Mucosa of rectum (tissue), 2 donors: ENCODE data around the gene FANCI.

Experiments
- H3K27ac ChIP-seq, 2 donors: one replicate each; pipeline ENCODE4 v1.7.0; 2013; ENCODE audit warnings: inconsistent platforms in 2 of 2, low read depth in 2 of 2, low read length in 2 of 2
- H3K27me3 ChIP-seq, 2 donors: one replicate each; pipeline ENCODE4 v1.7.0; 2013; ENCODE audit warnings: low read length in 2 of 2; ENCODE audit not compliant: control insufficient read depth in 2 of 2, insufficient read depth in 2 of 2
- H3K36me3 ChIP-seq, 2 donors: one replicate each; pipeline ENCODE4 v1.7.0; 2013; ENCODE audit warnings: low read length in 2 of 2; ENCODE audit not compliant: control insufficient read depth in 2 of 2, insufficient read depth in 2 of 2
- H3K4me1 ChIP-seq, 2 donors: one replicate each; pipeline ENCODE4 v1.7.0; 2013; ENCODE audit warnings: low read length in 2 of 2, mild to moderate bottlenecking in 1 of 2; ENCODE audit not compliant: control insufficient read depth in 2 of 2, insufficient read depth in 2 of 2
- H3K4me3 ChIP-seq, 2 donors: one replicate each; pipeline ENCODE4 v1.7.0; 2013; ENCODE audit warnings: low read length in 2 of 2
- H3K9ac ChIP-seq, 2 donors: one replicate each; pipeline ENCODE4 v1.7.0; 2013; ENCODE audit warnings: low read length in 2 of 2, low read depth in 1 of 2, mild to moderate bottlenecking in 1 of 2
- H3K9me3 ChIP-seq, 2 donors: one replicate each; pipeline ENCODE4 v1.7.0; 2013; ENCODE audit warnings: low read length in 2 of 2; ENCODE audit not compliant: control insufficient read depth in 2 of 2
- donor health status: healthy.
- donor health status: Normal muscosa, but diverticular disease.

FANCI gene

GRCh38 chr15:89201465-89202005 is 42.2 kb upstream of the FANCI start:
- peaks cover 6 to 9% of the 10 kb centered on the region in 2 donors for H3K4me1 ChIP-seq
- H3K27ac ChIP-seq = no peak overlapping the region
- H3K27me3 ChIP-seq = no peaks in the 10 kb centered on the region
- H3K9me3 ChIP-seq = no peaks in the 10 kb centered on the region
- H3K9ac ChIP-seq = no peak overlapping the region
- peaks cover 0 to 7% of the 10 kb centered on the region in 2 donors for H3K36me3 ChIP-seq
- no peak overlapping the region for H3K4me3 ChIP-seq

GRCh38 chr15:89203705-89204273 is 40.0 kb upstream of the FANCI start:
- Histone ChIP-seq H3K4me1 (peaks cover 0 to 11% of the 10 kb centered on the region in 2 donors), H3K4me3 (no peak overlapping the region), H3K27ac (no peak overlapping the region), H3K36me3 (peaks cover 0 to 5% of the 10 kb centered on the region in 2 donors), H3K9ac (no peak overlapping the region), H3K9me3 (no peaks in the 10 kb centered on the region), H3K27me3 (no peaks in the 10 kb centered on the region)

GRCh38 chr15:89205991-89206585 is 37.7 kb upstream of the FANCI start:
- H3K9ac ChIP-seq = no peak overlapping the region
- peaks cover 0 to 11% of the 10 kb centered on the region in 2 donors for H3K4me1 ChIP-seq
- H3K27ac ChIP-seq = no peak overlapping the region
- H3K9me3 ChIP-seq = no peaks in the 10 kb centered on the region
- no peaks in the 10 kb centered on the region for H3K27me3 ChIP-seq
- no peaks in the 10 kb centered on the region for H3K36me3 ChIP-seq
- no peak overlapping the region for H3K4me3 ChIP-seq

GRCh38 chr15:89206908-89207331 is 36.9 kb upstream of the FANCI start:
- no peak overlapping the region for H3K27ac ChIP-seq
- peak overlapping the region; percentile 26 to 27 for H3K9ac ChIP-seq
- peak overlapping the region; percentile 7 to 55 for H3K4me3 ChIP-seq
- H3K4me1 ChIP-seq = peaks cover 0 to 11% of the 10 kb centered on the region in 2 donors
- H3K9me3 ChIP-seq = no peaks in the 10 kb centered on the region
- H3K27me3 ChIP-seq = no peaks in the 10 kb centered on the region
- H3K36me3 ChIP-seq = no peaks in the 10 kb centered on the region

GRCh38 chr15:89208256-89208655 is 35.5 kb upstream of the FANCI start:
- Histone ChIP-seq H3K27me3 (no peaks in the 10 kb centered on the region), H3K4me3 (no peak overlapping the region), H3K4me1 (peaks cover 0 to 11% of the 10 kb centered on the region in 2 donors), H3K9me3 (no peaks in the 10 kb centered on the region), H3K27ac (no peak overlapping the region), H3K36me3 (no peaks in the 10 kb centered on the region), H3K9ac (no peak overlapping the region)

GRCh38 chr15:89209057-89209456 is 34.7 kb upstream of the FANCI start:
- Histone ChIP-seq H3K4me3 (no peak overlapping the region), H3K27ac (no peak overlapping the region), H3K9ac (no peak overlapping the region), H3K9me3 (no peaks in the 10 kb centered on the region), H3K4me1 (peaks cover 0 to 11% of the 10 kb centered on the region in 2 donors), H3K27me3 (no peaks in the 10 kb centered on the region), H3K36me3 (no peaks in the 10 kb centered on the region)

GRCh38 chr15:89211678-89212170 is 32.1 kb upstream of the FANCI start:
- H3K36me3 ChIP-seq = no peaks in the 10 kb centered on the region
- H3K9me3 ChIP-seq = no peaks in the 10 kb centered on the region
- no peak overlapping the region for H3K27ac ChIP-seq
- H3K4me3 ChIP-seq = no peak overlapping the region
- no peaks in the 10 kb centered on the region for H3K27me3 ChIP-seq
- H3K9ac ChIP-seq = no peak overlapping the region
- H3K4me1 ChIP-seq = peaks cover 0 to 11% of the 10 kb centered on the region in 2 donors

- H3K4me1 ChIP-seq = no peaks in the 10 kb centered on the region
- H3K9ac ChIP-seq = no peak overlapping the region
- H3K36me3 ChIP-seq = no peaks in the 10 kb centered on the region
- H3K27ac ChIP-seq = no peak overlapping the region
- no peak overlapping the region for H3K4me3 ChIP-seq
- no peaks in the 10 kb centered on the region for H3K9me3 ChIP-seq
- no peaks in the 10 kb centered on the region for H3K27me3 ChIP-seq
Observed at GRCh38 chr15:89215627-89216026, 28.2 kb upstream of the FANCI start.

- Histone ChIP-seq H3K36me3 (no peaks in the 10 kb centered on the region), H3K27ac (no peak overlapping the region), H3K4me1 (no peaks in the 10 kb centered on the region), H3K4me3 (no peak overlapping the region), H3K9me3 (no peaks in the 10 kb centered on the region), H3K9ac (no peak overlapping the region), H3K27me3 (no peaks in the 10 kb centered on the region)
Observed at GRCh38 chr15:89217031-89217430, 26.7 kb upstream of the FANCI start.

- H3K4me1 ChIP-seq = no peaks in the 10 kb centered on the region
- no peaks in the 10 kb centered on the region for H3K36me3 ChIP-seq
- H3K27ac ChIP-seq = no peak overlapping the region
- H3K27me3 ChIP-seq = no peaks in the 10 kb centered on the region
- no peak overlapping the region for H3K9ac ChIP-seq
- no peaks in the 10 kb centered on the region for H3K9me3 ChIP-seq
- no peak overlapping the region for H3K4me3 ChIP-seq
Observed at GRCh38 chr15:89217686-89218376, 25.9 kb upstream of the FANCI start.
